OCI-LY1 (cell line): ENCODE results near the gene LRRC14B.

Experiments used
- H2AFZ ChIP-seq: fragments of 200-600 bp; sonication (generic), shearing (Covaris generic); 2 replicates; pipeline ENCODE4 v1.6.0; 2014; ENCODE audit warnings: antibody characterized with exemption, mild to moderate bottlenecking, low read length
- H3F3A ChIP-seq: fragments of 200-600 bp; sonication (generic), shearing (Covaris generic); 2 replicates; pipeline ENCODE4 v1.6.0; 2014; ENCODE audit warnings: mild to moderate bottlenecking, antibody characterized with exemption, low read length, moderate library complexity; ENCODE audit not compliant: insufficient read depth
- H3K27ac ChIP-seq: fragments of 200-600 bp; sonication (generic); 2 replicates; pipeline ENCODE4 v1.5.1; 2014; ENCODE audit warnings: low read length, mixed run types, mild to moderate bottlenecking, low read depth; ENCODE audit not compliant: poor library complexity, severe bottlenecking
- H3K27me3 ChIP-seq: fragments of 200-600 bp; sonication (generic); 2 replicates; pipeline ENCODE4 v1.6.0; 2014; ENCODE audit warnings: antibody characterized with exemption, mild to moderate bottlenecking, low read length, moderate library complexity; ENCODE audit not compliant: insufficient read depth
- H3K36me3 ChIP-seq: fragments of 200-600 bp; sonication (generic); 2 replicates; pipeline ENCODE4 v1.6.1; 2014; ENCODE audit warnings: mild to moderate bottlenecking, antibody characterized with exemption, low read length, moderate library complexity, mixed read lengths; ENCODE audit not compliant: insufficient read depth
- H3K4me1 ChIP-seq: fragments of 200-600 bp; sonication (generic); 2 replicates; pipeline ENCODE4 v1.5.1; 2014; ENCODE audit warnings: mild to moderate bottlenecking, low read length, moderate library complexity; ENCODE audit not compliant: insufficient read depth, severe bottlenecking
- H3K4me2 ChIP-seq: fragments of 200-600 bp; sonication (generic), shearing (Covaris generic); 2 replicates; pipeline ENCODE4 v1.6.1; 2014; ENCODE audit warnings: low read length
- H3K4me3 ChIP-seq: fragments of 200-600 bp; sonication (generic); 2 replicates; pipeline ENCODE4 v1.5.1; 2014; ENCODE audit warnings: low read length, low read depth, mild to moderate bottlenecking, mixed read lengths; ENCODE audit not compliant: poor library complexity, severe bottlenecking
- H3K79me2 ChIP-seq: fragments of 200-600 bp; shearing (Covaris generic); 2 replicates; pipeline ENCODE4 v1.6.1; 2016; ENCODE audit warnings: mixed run types, low read length, mixed read lengths; ENCODE audit not compliant: insufficient read depth
- H3K9ac ChIP-seq: fragments of 200-600 bp; sonication (generic), shearing (Covaris generic); 2 replicates; pipeline ENCODE4 v1.6.1; 2014; ENCODE audit warnings: mild to moderate bottlenecking, low read length, mixed read lengths
- H3K9me2 ChIP-seq: fragments of 200-600 bp; sonication (generic), shearing (Covaris generic); 2 replicates; pipeline ENCODE4 v1.6.1; 2014; ENCODE audit warnings: low read depth, mild to moderate bottlenecking, low read length, mixed read lengths
- H3K9me3 ChIP-seq: fragments of 200-600 bp; shearing (Covaris generic); 2 replicates; pipeline ENCODE4 v1.6.1; 2014; ENCODE audit warnings: low read length, mixed read lengths
- H4K20me1 ChIP-seq: fragments of 200-600 bp; sonication (generic), shearing (Covaris generic); 2 replicates; pipeline ENCODE4 v1.6.0; 2016; ENCODE audit warnings: mild to moderate bottlenecking, low read length; ENCODE audit not compliant: insufficient read depth
- CTCF ChIP-seq: fragments of 200-600 bp; sonication (generic), shearing (Covaris generic); IDR thresholded peaks from 2 replicates; pipeline ENCODE4 v1.5.1; 2017; ENCODE audit warnings: mild to moderate bottlenecking, antibody characterized with exemption, low read length, moderate library complexity, mixed read lengths
- EZH2 ChIP-seq: fragments of 200-600 bp; sonication (generic), shearing (Covaris generic); IDR thresholded peaks from 2 replicates; pipeline ENCODE4 v1.8.0; 2017; ENCODE audit warnings: borderline replicate concordance, mixed run types, mild to moderate bottlenecking, antibody characterized with exemption, low read length, moderate library complexity, mixed read lengths

The LRRC14B gene

GRCh38 chr5:167511-167910, 23.8 kb upstream of the LRRC14B start:
- Histone ChIP-seq H3K27ac (no peak overlapping the region), H3K9me3 (no peaks in the 10 kb centered on the region), H3K4me2 (no peak overlapping the region), H4K20me1 (no peaks in the 10 kb centered on the region), H3K9me2 (no peaks in the 10 kb centered on the region), H3K79me2 (no peaks in the 10 kb centered on the region), H3K4me3 (no peak overlapping the region), H3K27me3 (0 out of 2 replicates have a peak, but pooled peaks cover 4% of the 10 kb centered on the region), H3K36me3 (no peaks in the 10 kb centered on the region), H2AFZ (no peak overlapping the region), H3F3A (no peaks in the 10 kb centered on the region), H3K4me1 (no peaks in the 10 kb centered on the region), H3K9ac (no peak overlapping the region)
- TF ChIP-seq EZH2 (no peak), CTCF (no peak)

GRCh38 chr5:167982-168660, 23.2 kb upstream of the LRRC14B start:
- Histone ChIP-seq H2AFZ (no peak overlapping the region), H3K4me1 (no peaks in the 10 kb centered on the region), H3K27me3 (0 out of 2 replicates have a peak, but pooled peaks cover 4% of the 10 kb centered on the region), H3K9me3 (no peaks in the 10 kb centered on the region), H3K36me3 (no peaks in the 10 kb centered on the region), H4K20me1 (no peaks in the 10 kb centered on the region), H3K9ac (no peak overlapping the region), H3F3A (no peaks in the 10 kb centered on the region), H3K27ac (no peak overlapping the region), H3K79me2 (no peaks in the 10 kb centered on the region), H3K4me2 (no peak overlapping the region), H3K4me3 (no peak overlapping the region), H3K9me2 (no peaks in the 10 kb centered on the region)
- TF ChIP-seq EZH2 (no peak), CTCF (no peak)

- no peaks in the 10 kb centered on the region for H3F3A ChIP-seq
- no peak overlapping the region for H3K4me3 ChIP-seq
- H3K36me3 ChIP-seq: no peaks in the 10 kb centered on the region
- H3K4me2 ChIP-seq: no peak overlapping the region
- H3K27me3 ChIP-seq: 0 out of 2 replicates have a peak, but pooled peaks cover 4% of the 10 kb centered on the region
- H3K27ac ChIP-seq: no peak overlapping the region
- H2AFZ ChIP-seq: no peak overlapping the region
- H3K4me1 ChIP-seq: no peaks in the 10 kb centered on the region
- no peaks in the 10 kb centered on the region for H4K20me1 ChIP-seq
- no peak overlapping the region for H3K9ac ChIP-seq
- no peaks in the 10 kb centered on the region for H3K9me3 ChIP-seq
- no peaks in the 10 kb centered on the region for H3K79me2 ChIP-seq
- no peak for TF ChIP-seq CTCF
- TF ChIP-seq EZH2: no peak
- H3K9me2 ChIP-seq: no peaks in the 10 kb centered on the region
Measured at GRCh38 chr5:169071-169727, 22.1 kb upstream of the LRRC14B start.
